Fibroblast of skin of abdomen (primary cell): ENCODE results near the gene TMEM59L.

Experiments
- DNase-seq: peaks from one replicate; pipeline ENCODE4 v3.0.0-alpha.2; 2013

TMEM59L gene

DNA sequence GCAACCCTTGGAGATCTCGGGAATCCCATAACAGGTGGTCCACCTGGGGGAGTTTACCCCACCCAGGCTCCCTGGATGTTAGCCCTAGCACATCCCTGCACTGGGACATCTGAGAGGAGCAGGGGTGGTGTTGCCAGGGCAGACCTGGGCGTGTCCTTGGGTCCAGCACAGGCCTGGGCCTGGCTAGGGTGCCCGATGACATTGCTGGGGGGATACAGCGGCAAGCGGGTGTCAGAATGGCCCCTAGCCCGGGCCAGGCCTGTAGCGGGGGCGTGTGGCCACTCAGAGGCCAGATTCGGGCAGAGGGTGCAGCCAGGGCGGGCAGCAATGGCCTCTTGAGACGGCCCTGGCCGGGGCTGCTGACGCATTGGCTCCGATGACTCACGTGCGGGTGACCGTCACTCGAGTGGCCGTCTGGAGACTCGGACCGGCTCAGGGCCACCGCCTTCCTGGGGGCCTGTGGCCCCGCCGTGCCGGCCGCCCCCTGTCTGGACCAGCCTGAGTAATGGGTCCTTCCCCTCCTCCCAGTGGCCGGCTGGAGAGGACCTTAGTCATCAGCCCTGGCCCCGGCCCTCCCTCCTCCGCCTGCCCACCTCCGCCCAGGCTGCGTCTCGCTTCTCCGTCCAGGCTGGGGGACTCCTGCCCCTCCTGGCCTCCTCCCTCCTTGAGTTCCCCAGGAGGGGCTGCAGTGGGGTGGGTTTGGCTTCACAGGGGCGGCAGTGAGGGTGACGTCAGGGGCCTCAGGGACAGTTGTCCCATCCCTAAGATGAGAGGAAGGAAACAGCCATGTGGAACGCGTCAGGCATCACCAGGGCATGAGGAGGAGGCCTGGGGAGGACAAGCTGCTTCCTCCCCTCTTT, 47.6 kb downstream of the TMEM59L start:
- DNase-seq, result no peak

DNA sequence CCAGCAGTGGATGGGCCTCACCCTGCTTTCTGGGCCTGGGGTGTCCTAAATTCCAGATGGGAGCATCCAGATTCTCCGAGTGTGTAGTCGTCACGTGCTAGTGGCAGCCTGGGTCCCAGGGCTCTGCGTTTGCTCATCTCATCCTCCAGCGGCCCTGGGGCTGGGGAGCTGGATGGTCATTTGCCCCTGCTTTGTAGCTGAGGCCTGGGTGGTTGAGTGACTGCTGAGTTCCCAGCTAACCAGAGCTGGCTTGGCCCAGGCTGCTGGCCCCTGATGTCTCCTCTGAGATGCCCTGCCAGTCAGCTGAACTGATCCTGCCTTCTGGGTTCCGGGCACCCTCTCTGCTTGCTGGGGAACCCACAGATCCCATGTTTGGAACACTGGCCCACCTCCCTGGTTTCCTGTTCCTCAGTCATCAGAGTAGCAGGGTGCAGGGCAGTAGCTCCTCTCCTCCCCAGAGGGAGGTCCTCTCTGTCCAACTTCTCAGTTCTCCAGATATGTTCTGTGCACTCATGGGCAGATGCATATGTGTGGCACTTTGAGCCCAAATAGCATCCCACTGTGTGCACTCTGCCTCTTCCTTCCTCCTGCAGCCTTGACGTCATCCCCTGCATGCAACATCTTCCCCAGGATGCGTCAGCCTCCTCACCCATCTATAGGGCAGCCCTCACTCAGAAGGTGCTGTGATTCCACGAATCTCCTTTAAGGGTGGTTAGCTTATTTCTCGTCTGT, 48.4 kb downstream of the TMEM59L start:
- DNase-seq, result no peak

DNA sequence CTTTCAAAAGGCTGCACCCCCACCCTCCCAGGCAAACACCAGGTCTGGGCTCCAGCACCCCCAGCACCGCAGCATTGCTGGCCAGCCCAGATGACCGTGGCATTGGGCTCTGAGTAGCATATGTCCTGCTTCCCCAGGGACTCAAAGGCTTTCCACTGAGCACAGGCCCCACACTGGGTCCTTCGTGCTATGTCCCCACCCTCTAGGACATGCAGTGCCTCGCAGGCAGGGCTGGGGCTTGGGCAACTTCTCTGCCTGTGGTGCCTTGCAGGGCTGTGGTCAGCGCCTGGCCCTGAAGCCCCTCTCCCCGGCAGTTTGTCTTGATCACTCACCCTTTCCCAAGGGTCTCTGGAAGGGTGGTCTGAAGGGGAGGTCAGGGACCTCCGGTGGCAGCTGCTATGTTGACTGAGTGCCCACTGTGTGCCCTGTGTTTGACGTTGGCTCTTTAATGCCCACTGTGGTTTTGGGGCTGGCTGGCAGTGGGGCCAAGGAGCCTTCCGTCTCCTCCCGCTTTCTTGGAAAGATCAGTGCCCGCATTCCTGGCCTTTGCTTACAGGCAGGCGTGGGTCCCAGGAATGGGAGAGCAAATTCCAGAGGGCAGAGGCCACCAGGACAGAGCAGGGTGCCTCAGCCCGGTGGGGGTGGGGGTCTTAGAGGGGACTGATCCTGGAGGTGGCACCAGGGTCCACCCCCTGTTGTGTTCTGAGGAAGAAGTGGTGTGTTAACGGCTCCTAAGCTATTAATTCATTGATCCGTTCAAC, 50.5 kb downstream of the TMEM59L start:
- DNase-seq, result no peak

DNA sequence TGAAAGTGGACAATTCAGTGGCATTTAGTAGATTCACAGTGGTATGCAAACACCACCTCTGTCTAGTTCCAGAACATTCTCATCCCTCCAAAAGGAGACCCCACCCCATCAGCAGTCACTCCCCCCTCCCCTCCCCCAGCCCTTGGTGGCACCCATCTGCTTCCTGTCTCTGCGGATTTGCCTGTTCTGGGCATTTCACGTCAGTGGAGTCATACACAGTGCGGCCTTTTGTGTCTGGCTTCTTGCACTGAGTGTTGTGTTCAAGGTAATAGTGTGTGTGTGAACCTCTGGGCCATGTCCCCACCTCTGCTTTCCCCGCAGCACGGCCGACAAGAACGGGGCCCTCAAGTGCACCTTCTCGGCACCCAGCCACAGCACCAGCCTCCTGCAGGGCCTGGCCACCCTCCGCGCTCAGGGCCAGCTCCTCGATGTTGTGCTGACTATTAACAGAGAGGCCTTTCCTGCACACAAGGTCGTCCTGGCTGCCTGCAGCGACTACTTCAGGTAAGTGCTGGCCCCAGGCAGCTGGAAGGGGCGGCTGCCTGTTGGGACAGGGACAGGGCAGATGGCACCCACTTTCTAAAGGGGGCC, 51.4 kb downstream of the TMEM59L start:
- no peak for DNase-seq

DNA sequence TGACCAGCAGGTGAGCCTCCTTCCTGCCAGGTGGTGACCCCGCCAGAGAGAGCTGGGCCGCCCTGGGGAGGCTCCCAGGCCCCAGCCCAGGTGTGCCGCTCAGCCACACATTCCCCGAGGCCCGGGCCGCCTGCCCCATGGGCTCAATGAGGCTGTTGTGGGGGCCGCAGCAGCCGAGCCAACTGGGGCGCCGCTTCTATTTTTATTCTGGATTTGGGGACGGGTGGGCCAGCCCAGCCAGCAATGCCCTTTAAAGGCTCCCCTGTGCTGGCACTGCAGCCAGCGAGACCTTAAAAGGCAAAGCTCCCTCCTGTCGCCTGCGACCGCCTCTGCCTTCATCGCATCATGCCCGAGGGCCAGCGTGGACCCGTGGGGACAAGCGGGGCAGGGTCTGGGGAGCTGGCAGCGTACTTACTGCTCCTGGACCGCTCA, 53.1 kb downstream of the TMEM59L start:
- no peak for DNase-seq

DNA sequence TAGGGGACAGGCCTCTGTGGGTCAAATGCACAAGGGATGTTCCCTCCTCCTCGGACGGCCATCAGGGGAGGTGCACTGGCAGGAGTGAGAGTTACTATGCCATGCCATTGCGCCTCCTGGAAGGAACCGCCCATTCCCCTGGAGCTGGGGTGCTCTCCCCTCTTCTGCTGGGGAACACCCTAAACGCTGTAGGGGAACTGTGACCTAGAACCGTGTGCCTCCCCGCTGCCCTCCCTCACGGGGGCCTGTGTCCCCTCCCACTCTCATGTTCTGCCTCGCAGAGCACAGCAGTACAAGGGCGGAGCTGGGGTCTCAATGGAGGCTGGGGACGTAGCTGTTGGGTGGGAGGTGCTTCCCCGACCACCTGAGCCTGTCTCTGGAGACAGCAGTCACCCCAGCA, 53.6 kb downstream of the TMEM59L start:
- DNase-seq, result no peak

DNA sequence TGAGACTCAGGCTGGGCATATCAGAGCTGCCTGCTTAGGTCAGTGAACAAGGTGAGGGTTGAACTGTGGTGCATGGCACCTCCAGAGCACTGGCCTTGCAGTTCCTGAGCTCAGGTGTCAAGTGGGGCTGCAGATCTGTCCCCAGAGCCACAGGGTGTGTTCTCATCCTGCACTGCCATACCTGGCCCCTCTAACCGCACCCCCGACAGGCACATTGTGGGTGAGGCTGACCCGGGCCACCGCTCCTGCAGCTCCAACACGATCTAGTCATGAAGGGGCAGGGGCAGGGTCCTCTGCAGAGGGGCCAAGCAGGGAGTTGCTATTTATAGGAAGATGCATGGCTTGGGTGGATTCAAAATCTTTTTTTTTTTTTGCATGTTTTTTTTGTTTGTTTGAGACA, 54.1 kb downstream of the TMEM59L start:
- no peak for DNase-seq

DNA sequence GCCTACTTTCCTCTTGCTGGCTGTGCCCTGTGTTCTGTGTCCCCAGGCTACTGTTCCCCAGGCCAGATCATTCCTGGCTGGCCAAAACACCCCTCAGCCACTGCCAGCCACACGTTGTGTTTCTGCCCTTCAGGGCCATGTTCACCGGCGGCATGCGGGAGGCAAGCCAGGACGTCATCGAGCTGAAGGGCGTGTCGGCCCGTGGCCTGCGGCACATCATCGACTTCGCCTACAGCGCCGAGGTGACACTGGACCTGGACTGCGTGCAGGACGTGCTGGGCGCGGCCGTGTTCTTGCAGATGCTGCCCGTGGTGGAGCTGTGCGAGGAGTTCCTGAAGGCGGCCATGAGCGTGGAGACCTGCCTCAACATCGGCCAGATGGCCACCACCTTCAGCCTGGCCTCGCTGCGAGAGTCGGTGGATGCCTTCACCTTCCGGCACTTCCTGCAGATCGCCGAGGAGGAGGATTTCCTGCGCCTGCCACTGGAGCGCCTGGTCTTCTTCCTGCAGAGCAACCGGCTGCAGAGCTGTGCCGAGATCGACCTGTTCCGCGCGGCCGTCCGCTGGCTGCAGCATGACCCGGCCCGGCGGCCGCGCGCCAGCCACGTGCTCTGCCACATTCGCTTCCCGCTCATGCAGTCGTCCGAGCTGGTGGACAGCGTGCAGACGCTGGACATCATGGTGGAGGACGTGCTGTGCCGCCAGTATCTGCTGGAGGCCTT, 55.0 kb downstream of the TMEM59L start:
- no peak for DNase-seq

DNA sequence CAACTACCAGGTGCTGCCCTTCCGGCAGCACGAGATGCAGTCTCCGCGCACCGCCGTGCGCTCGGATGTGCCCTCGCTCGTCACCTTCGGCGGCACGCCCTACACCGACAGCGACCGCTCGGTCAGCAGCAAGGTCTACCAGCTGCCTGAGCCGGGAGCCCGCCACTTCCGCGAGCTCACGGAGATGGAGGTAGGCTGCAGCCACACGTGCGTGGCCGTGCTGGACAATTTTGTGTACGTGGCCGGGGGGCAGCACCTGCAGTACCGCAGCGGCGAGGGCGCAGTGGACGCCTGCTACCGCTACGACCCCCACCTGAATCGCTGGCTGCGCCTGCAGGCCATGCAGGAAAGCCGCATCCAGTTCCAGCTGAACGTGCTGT, 55.6 kb downstream of the TMEM59L start:
- no peak for DNase-seq

DNA sequence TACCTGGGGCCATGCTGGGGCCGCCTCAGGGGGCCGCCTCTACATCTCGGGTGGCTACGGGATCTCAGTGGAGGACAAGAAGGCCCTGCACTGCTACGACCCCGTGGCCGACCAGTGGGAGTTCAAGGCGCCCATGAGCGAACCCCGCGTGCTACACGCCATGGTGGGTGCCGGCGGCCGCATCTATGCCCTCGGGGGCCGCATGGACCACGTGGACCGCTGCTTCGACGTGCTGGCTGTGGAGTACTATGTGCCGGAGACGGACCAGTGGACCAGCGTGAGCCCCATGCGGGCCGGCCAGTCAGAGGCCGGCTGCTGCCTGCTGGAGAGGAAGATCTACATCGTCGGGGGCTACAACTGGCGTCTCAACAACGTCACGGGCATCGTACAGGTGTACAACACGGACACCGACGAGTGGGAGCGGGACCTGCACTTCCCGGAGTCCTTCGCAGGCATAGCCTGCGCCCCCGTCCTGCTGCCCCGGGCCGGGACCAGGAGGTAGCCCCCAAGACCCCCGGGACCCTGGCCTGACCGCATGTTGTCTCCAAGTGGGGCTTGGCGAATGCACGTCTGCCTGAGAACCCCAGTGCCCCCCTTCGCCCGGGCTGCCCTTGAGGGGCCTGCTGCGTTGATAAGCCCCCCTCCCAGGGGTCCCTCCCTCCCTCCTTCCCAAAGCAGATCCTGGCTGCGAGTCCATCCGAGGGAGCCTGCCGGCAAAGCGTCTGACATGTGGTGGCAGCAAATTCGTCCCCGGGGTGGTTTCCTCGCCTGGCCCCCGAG, 56.3 kb downstream of the TMEM59L start:
- no peak for DNase-seq

DNA sequence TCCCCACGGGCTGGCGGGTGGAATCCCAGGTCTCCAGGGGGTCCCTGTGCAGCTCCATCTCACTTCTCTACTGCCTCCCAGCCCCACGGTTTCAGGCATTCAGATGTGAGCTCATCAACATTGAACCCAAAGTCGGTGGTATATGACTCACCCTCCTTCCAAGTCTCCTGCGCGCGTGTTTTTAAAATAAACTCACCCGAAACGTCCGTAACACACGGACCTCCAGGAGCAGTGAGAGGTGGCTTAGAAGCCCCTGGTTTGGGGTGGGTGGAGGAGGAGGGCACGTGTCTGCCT, 56.8 kb downstream of the TMEM59L start:
- DNase-seq, result peak; percentile 21

DNA sequence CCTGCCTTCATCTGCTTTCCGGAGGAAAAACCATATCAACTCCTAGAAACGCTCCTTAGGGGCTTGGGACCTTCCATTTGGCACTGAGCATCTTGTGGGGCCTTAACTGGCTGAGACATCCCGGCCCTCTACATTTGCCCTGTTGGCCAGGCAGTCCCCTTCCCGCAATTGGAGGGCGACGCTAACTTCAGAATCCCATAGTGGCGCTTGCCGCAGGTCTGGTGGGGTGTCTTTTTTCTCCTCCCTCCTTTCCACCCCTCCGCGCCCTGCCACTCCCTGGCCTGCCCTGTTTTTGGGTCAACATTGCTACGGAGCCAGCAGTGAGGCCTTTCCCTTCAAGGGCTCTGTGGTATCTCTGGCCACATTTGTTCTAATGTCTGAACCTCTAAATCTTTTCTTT, 57.2 kb downstream of the TMEM59L start:
- no peak for DNase-seq

DNA sequence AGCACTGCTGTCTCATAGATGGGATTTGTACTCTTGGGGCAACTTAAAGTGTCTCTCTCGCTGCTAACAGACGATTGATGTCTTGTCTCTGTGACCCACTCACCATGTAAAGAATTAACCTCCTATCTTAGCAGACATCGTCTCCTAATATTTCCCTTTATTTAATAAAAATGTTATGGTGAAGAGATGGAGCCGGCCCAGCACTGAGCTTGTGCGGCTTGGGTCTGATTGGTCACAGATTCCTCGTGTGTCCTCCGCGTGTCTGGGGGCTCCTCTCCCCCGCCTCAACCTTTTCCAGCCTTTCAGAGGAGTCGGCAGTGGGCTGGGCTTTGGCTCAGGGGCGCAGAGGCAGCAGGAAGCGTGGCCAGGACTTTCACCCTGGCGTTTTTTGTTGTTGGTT, 57.6 kb downstream of the TMEM59L start:
- DNase-seq, result no peak
